Measurements from ENCODE around the gene HM13. TPM values are rescaled to one million over a fixed set of nuclear protein-coding genes. Genes with fewer than 3 reads are reported as not detected.
A peak's percentile ranks its signal among the peaks of the same experiment; 100 is the strongest.

The HM13 gene
- total and polyA plus RNA-seq, 2 experiments from 2014 or later, result 126 to 150 TPM

- Histone ChIP-seq H3K4me3 (no peak overlapping the region), H3K27ac (ENCODE audit: low read depth) (0 out of 2 replicates have a peak overlapping the region, but pooled peaks have one; percentile 39), H3K79me2 (replicated peaks; ENCODE audit: insufficient read depth) (no peaks in the 10 kb centered on the region), H3K9me2 (ENCODE audit: insufficient read depth) (no peaks in the 10 kb centered on the region), H4K20me1 (replicated peaks; ENCODE audit: insufficient read depth) (peaks cover 33% of the 10 kb centered on the region), H3K4me1 (ENCODE audit: insufficient read depth) (peaks cover 54% of the 10 kb centered on the region), H2AFZ (no peak overlapping the region), H3F3A (replicated peaks; ENCODE audit: low read depth) (peaks cover 87% of the 10 kb centered on the region), H3K36me3 (ENCODE audit: insufficient read depth) (peaks cover 44% of the 10 kb centered on the region), H3K4me2 (peak overlapping the region; percentile 64; the same call in 1 of the 2 replicates), H3K27me3 (ENCODE audit: insufficient read depth) (no peaks in the 10 kb centered on the region)
- Mint-ChIP-seq H3K9me3 (peaks cover 3% of the 10 kb centered on the region; the same call in 1 of the 3 replicates), H3K27me3 (ENCODE audit: insufficient read depth, low read depth, poor library complexity) (peaks cover 53% of the 10 kb centered on the region), H3K4me1 (peaks cover 45% of the 10 kb centered on the region), H3K27ac (no peak overlapping the region), H3K4me3 (no peak overlapping the region), H3K36me3 (ENCODE audit: low read depth) (peaks cover 80% of the 10 kb centered on the region)
- no peak for ATAC-seq
- TF ChIP-seq POLR2AphosphoS5 (IDR thresholded peaks at IDR 0.05; ENCODE audit: low read depth) (0 out of 2 replicates have a peak, but pooled peaks have one; percentile 25), ZNF331 (CRISPR knock-in tag; IDR thresholded peaks at IDR 0.05; ENCODE audit: low read depth) (no peak), ZNF114 (CRISPR knock-in tag; IDR thresholded peaks at IDR 0.05) (no peak), STAT1 (IDR thresholded peaks at IDR 0.05; ENCODE audit: unreplicated experiment) (no peak)
- DNase-seq (ENCODE audit: low spot score), result no peak
Measured at GRCh38 chr20:31565699-31566318, 51.6 kb downstream of the HM13 start.

- Mint-ChIP-seq H3K4me1 (peaks cover 46% of the 10 kb centered on the region), H3K4me3 (no peak overlapping the region; the same call in 2 of the 3 replicates), H3K27ac (peak overlapping the region; percentile 50; the same call in 1 of the 2 replicates), H3K27me3 (ENCODE audit: insufficient read depth, low read depth, poor library complexity) (peaks cover 55% of the 10 kb centered on the region), H3K36me3 (ENCODE audit: low read depth) (peaks cover 77% of the 10 kb centered on the region), H3K9me3 (peaks cover 3% of the 10 kb centered on the region; the same call in 2 of the 3 replicates)
- peaks cover 56% of the 10 kb centered on the region for H3K4me1 ChIP-seq (ENCODE audit: insufficient read depth)
- H3K27me3 ChIP-seq (ENCODE audit: insufficient read depth), result no peaks in the 10 kb centered on the region
- no peaks in the 10 kb centered on the region for H3K79me2 ChIP-seq (replicated peaks; ENCODE audit: insufficient read depth)
- no peaks in the 10 kb centered on the region for H3K9me2 ChIP-seq (ENCODE audit: insufficient read depth)
- H3K4me3 ChIP-seq, result no peak overlapping the region
- peaks cover 87% of the 10 kb centered on the region for H3F3A ChIP-seq (replicated peaks; ENCODE audit: low read depth)
- peak overlapping the region; percentile 64 for H3K4me2 ChIP-seq
- H3K27ac ChIP-seq (ENCODE audit: low read depth), result 0 out of 2 replicates have a peak overlapping the region, but pooled peaks have one; percentile 39
- DNase-seq (ENCODE audit: low spot score), result no peak
- H4K20me1 ChIP-seq (replicated peaks; ENCODE audit: insufficient read depth), result peaks cover 33% of the 10 kb centered on the region
- H3K36me3 ChIP-seq (ENCODE audit: insufficient read depth), result peaks cover 39% of the 10 kb centered on the region
- ATAC-seq, result no peak
- TF ChIP-seq ZNF331 (CRISPR knock-in tag; IDR thresholded peaks at IDR 0.05; ENCODE audit: low read depth) (no peak), POLR2AphosphoS5 (IDR thresholded peaks at IDR 0.05; ENCODE audit: low read depth) (no peak), EZH2 (IDR thresholded peaks at IDR 0.05; ENCODE audit: low read depth, unreplicated experiment) (no peak), JUNB (IDR thresholded peaks at IDR 0.05; ENCODE audit: unreplicated experiment) (no peak)
- TF ChIP-seq, protein P1, sequence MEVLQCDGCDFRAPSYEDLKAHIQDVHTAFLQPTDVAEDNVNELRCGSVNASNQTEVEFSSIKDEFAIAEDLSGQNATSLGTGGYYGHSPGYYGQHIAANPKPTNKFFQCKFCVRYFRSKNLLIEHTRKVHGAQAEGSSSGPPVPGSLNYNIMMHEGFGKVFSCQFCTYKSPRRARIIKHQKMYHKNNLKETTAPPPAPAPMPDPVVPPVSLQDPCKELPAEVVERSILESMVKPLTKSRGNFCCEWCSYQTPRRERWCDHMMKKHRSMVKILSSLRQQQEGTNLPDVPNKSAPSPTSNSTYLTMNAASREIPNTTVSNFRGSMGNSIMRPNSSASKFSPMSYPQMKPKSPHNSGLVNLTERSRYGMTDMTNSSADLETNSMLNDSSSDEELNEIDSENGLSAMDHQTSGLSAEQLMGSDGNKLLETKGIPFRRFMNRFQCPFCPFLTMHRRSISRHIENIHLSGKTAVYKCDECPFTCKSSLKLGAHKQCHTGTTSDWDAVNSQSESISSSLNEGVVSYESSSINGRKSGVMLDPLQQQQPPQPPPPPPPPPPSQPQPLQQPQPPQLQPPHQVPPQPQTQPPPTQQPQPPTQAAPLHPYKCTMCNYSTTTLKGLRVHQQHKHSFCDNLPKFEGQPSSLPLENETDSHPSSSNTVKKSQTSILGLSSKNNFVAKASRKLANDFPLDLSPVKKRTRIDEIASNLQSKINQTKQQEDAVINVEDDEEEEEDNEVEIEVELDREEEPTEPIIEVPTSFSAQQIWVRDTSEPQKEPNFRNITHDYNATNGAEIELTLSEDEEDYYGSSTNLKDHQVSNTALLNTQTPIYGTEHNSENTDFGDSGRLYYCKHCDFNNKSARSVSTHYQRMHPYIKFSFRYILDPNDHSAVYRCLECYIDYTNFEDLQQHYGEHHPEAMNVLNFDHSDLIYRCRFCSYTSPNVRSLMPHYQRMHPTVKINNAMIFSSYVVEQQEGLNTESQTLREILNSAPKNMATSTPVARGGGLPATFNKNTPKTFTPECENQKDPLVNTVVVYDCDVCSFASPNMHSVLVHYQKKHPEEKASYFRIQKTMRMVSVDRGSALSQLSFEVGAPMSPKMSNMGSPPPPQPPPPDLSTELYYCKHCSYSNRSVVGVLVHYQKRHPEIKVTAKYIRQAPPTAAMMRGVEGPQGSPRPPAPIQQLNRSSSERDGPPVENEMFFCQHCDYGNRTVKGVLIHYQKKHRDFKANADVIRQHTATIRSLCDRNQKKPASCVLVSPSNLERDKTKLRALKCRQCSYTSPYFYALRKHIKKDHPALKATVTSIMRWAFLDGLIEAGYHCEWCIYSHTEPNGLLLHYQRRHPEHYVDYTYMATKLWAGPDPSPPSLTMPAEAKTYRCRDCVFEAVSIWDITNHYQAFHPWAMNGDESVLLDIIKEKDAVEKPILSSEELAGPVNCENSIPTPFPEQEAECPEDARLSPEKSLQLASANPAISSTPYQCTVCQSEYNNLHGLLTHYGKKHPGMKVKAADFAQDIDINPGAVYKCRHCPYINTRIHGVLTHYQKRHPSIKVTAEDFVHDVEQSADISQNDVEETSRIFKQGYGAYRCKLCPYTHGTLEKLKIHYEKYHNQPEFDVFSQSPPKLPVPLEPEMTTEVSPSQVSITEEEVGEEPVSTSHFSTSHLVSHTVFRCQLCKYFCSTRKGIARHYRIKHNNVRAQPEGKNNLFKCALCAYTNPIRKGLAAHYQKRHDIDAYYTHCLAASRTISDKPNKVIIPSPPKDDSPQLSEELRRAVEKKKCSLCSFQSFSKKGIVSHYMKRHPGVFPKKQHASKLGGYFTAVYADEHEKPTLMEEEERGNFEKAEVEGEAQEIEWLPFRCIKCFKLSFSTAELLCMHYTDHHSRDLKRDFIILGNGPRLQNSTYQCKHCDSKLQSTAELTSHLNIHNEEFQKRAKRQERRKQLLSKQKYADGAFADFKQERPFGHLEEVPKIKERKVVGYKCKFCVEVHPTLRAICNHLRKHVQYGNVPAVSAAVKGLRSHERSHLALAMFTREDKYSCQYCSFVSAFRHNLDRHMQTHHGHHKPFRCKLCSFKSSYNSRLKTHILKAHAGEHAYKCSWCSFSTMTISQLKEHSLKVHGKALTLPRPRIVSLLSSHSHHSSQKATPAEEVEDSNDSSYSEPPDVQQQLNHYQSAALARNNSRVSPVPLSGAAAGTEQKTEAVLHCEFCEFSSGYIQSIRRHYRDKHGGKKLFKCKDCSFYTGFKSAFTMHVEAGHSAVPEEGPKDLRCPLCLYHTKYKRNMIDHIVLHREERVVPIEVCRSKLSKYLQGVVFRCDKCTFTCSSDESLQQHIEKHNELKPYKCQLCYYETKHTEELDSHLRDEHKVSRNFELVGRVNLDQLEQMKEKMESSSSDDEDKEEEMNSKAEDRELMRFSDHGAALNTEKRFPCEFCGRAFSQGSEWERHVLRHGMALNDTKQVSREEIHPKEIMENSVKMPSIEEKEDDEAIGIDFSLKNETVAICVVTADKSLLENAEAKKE (CRISPR knock-in tag; IDR thresholded peaks at IDR 0.05), result no peak
- H2AFZ ChIP-seq, result no peak overlapping the region
Measured at GRCh38 chr20:31566319-31566657, 52.0 kb downstream of the HM13 start.

All from GM23338 (cell line).